ENCODE results near the gene OR10V1.

DNA sequence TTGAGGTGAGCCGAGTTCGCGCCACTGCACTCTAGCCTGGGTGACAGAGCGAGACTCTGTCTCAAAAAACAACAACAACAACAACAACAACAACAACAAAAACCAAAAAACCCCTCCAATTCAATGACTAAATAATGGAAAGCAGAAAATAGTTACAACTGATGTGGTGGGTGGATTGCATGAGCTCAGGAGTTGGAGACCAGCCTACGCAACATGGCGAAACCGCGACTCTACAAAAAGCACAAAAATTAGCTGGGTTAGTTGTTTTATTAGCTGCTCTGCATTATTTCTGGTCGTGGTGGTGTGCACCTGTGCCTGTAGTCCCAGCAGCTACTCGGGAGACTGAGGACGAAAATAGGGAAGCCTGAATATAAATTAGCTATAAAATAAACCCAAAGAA lies 42.2 kb downstream of the OR10V1 start:
- TF ChIP-seq POLR2AphosphoS5 (IDR thresholded peaks at IDR 0.05; ENCODE audit: low read depth, low read length) (no peak), SIN3A (IDR thresholded peaks at IDR 0.05; ENCODE audit: borderline replicate concordance, insufficient read depth, low read length) (no peak), TAF1 (IDR thresholded peaks at IDR 0.05; ENCODE audit: borderline replicate concordance, insufficient read depth, low read length) (no peak)
- TF ChIP-seq, protein P1, sequence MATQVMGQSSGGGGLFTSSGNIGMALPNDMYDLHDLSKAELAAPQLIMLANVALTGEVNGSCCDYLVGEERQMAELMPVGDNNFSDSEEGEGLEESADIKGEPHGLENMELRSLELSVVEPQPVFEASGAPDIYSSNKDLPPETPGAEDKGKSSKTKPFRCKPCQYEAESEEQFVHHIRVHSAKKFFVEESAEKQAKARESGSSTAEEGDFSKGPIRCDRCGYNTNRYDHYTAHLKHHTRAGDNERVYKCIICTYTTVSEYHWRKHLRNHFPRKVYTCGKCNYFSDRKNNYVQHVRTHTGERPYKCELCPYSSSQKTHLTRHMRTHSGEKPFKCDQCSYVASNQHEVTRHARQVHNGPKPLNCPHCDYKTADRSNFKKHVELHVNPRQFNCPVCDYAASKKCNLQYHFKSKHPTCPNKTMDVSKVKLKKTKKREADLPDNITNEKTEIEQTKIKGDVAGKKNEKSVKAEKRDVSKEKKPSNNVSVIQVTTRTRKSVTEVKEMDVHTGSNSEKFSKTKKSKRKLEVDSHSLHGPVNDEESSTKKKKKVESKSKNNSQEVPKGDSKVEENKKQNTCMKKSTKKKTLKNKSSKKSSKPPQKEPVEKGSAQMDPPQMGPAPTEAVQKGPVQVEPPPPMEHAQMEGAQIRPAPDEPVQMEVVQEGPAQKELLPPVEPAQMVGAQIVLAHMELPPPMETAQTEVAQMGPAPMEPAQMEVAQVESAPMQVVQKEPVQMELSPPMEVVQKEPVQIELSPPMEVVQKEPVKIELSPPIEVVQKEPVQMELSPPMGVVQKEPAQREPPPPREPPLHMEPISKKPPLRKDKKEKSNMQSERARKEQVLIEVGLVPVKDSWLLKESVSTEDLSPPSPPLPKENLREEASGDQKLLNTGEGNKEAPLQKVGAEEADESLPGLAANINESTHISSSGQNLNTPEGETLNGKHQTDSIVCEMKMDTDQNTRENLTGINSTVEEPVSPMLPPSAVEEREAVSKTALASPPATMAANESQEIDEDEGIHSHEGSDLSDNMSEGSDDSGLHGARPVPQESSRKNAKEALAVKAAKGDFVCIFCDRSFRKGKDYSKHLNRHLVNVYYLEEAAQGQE (IDR thresholded peaks at IDR 0.05; ENCODE audit: insufficient read depth in 1 of 2, low read depth in 2 of 2, low read length in 2 of 2) = no peak

All from PFSK-1 (cell line).